Ramos (cell line): ENCODE results near the gene U2AF2.

Experiments
- in situ Hi-C: fragments of 300-500 bp; cut with MboI; formaldehyde crosslinking; loops from one replicate; pipeline ENCODE4 v1.14.3; 2022; ENCODE audit warnings: low sequenced_read_pairs; ENCODE audit not compliant: unreplicated experiment

U2AF2 gene

DNA sequence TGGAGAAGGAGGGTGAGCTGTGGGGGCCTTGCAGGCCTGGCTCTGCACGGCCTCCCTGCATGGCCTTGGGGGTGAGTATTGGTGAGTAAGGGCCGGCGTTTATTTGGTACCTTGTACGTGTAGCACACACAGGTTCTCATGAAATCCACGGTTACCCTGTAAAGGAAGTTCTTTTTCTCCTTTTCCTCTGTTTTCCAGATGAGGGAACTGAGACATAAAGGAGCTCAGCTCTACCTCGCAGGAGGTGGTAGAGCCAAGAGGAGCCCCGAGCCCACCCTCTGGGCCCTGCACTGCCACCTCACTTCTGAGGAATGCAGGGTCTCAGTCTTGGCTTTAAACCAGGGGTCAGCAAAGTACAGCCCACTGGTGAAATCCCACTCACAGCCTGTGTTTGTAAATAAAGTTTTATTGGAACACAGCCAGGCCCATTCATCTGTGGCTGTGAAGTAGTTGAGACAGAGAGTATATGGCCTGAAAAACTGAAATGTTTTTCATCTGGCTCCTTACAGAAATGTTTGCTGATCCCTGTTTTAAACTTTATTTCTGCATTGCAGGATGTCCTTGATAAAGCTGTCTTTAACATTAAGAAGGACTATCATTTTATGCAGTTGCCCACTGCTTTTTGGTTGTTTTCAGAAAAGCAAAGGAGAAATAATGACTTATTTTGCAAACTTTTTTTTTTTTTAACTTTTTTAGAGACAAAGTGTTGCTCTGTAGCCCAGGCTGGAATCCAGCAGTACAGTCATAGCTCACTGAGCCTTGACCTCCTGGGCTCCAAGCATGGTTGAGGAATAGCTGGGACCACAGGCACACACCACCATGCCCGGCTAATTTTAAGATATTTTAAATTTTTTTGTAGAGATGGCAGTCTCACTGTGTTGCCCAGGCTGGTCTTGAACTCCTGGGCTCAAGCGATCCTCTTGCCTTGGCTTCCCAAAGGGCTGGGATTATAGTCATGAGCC, 26.6 kb downstream of the U2AF2 start:
- in situ Hi-C loops, result no loop called here

DNA sequence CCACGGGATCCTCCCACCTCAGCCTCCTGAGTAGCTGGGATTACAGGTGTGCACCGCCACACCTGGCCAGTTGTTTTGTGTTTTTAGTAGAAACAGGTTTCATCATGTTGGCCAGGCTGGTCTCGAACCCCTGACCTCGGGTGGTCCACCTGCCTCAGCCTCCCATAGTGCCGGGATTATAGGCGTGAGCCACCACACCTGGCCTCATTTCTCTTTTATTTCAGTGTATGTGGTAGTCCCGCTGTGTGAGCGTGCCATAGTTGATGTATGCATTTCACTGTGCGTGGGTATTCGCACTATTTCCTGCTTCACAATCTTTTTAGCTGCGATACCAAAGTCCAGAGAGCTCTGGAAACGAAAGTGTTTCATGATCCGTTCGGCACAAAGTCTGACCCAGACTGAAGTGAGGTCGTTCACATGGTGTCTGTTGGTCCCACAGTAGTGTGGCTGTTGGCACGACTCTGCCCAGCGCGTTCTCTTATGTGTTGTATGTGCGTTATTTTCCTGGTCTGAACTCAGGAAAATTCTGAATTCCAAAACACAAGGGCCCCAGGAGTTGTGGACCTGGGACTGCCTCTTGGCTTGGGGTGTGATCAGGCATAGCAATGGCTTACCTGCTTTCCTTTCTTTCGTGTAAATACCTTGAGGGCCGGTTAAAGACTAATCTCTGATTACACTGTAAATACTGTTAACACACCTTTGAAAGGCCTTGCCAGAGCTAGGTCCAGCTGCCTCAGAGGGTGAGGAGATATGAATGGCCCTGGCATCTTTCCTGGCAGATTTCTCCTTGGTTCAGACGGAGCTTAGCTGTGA, 28.8 kb downstream of the U2AF2 start:
- in situ Hi-C loops, result no loop called here

DNA sequence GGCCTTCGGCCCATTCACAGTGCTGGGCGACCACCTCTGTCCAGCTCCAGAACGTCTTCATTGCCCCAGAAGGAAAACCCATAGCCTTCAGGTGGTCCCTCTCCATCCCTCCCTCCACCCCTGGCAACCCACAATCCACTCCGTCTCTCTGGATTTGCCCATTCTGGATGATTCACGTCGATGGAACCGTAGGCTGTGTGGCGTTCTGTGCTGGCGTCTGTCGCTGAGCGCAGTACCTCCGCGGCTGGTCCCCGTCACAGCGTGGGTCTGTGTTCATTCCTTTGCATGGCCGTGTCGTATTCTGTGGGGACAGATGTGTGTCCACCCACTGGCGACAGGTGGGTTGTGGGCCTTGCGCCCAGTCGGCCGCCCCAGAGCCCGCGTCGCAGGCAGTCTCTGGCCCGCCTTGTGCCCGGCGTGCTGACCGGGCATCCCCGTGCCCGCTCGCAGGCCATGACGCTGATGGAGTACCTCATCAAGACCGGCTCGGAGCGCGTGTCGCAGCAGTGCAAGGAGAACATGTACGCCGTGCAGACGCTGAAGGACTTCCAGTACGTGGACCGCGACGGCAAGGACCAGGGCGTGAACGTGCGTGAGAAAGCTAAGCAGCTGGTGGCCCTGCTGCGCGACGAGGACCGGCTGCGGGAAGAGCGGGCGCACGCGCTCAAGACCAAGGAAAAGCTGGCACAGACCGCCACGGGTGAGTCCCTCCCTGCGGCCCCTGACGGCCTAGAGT, 30.3 kb downstream of the U2AF2 start:
- in situ Hi-C loops, result no loop called here

DNA sequence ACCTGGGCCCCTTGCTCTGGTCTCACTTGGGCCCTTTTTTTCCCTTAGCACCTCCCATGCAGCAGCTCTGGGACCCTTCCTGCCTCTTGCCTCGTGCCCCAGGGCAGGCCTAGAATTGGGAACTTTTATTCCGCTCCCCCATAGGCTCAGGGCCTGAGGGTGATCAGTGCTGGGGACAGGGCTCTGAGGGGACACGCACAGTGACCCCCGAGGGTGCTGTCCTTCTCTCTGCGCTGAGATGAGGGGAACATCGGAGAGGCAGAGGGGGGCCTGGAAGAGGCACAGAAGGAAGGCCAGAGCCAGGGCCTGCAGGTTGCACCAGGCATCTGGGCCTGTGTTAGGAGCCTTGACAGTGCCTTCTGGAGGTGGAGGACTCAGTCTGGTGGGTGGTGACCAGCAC, 30.9 kb downstream of the U2AF2 start:
- in situ Hi-C loops, result no loop called here

DNA sequence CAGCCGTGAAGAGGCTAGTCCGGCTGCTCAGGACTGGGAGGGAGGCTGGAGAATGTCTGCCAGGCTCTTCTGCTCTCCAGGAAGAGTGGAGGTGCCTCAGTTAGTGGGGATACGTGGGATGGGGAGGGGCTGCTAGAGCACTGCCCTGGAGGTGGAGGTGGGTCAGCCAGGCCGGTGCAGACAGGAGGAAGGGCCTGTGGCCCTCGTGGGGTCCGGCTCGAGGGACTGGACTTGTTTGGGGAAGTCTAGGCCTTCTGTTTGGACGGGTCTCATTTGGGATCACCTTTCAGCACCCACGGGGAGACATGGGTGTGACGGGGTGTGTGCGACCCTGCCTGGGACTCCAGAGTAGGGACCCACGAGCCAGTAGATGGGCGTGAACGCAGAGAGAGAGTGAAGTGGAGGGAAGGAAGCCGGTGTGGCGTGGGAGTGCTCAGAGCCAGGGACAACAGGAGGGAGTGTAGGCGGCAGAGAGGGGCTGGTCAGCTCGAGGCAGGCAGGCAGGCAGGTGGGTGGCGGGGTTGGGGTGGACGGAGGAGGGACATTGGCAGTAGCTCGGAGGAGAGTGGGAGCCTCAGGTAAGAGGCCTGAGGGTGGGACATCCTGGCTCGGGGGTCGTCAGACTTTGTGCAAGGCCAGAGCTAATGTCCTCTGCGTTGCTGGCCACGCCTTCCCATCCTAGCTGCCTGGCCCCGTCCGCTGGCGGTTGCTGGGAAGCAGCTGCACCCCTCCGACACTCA, 31.6 kb downstream of the U2AF2 start:
- in situ Hi-C loops, result no loop called here

DNA sequence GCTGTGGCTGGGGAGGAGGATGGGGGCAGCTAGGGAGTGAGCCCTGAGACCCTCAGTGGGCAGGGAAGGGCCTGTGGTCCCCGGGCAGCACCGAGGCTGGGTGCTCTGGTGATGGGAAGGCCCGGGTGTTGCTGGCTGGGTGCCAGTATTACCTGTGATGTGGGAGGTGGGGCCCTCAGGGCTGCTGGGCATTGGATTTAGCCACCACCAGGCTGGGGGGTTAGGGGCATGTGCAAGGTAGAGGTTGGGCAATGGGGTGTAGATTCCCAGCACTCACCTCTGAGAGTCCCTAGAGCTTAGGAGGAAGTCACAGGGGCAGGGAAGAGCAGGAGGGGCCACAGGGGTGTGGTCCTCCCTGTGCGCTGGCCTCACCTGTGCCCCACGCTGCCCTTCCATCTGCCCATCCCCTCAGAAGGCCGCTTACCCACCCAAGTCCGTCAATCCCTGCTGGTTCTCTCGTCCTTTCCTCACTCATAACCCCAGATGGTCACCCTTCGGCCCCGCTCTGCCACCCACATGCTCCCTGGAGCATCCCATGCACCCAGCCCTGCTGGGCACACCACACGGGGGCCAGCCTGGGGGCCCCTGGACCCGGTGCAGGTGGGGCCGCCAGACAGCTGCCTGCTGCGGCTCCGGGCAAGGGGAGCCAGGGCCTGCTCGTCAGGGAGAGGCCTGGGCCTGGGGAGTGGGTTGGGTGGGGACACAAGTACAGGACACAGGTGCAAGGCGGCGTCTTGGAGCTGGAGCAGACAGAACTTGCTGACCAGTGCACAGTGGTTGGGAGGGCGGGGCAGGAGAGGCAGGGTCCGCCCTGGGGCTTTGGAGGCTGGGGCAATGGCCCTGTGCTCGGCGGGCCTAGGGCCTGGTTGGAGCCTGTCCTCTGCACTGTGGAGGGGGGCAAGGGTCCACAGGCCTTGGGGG, 32.7 kb downstream of the U2AF2 start:
- in situ Hi-C loops, result no loop called here

- in situ Hi-C loops, result no loop called here
These were observed 33.8 kb downstream of the U2AF2 start for GRCh38 chr19:55688422-55689218.

DNA sequence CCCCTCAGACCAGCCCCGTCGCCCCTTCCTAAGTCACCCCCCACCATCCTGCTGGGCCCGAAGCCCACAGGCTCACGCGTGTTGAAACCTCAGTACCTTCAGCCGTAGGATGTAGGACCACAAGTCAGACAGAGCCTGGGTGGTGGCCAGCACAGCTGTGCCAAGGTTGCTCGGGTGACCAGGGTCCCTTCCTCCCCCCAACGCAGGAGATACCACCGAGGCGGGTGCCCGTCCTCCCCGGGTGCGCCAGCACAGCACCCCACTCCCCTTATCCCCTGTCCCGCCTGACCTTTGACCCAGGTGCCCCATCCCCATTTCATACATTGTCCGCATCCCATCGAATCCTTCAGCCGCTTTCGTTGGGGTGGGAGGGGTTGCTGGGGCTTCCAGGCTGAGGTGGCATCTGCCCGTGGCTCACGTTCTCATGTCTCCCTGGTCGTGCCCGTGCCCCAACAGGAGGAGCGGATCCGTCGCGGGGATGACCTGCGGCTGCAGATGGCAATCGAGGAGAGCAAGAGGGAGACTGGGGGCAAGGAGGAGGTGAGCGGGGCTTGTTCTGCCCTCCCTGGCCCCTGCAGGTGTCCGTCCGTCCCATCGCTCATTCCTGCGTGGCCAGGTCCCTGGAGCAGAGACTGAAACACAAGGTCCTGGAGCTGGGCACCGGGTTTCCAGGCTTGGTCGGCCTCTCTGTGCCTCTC, 34.7 kb downstream of the U2AF2 start:
- in situ Hi-C loops, result no loop called here

DNA sequence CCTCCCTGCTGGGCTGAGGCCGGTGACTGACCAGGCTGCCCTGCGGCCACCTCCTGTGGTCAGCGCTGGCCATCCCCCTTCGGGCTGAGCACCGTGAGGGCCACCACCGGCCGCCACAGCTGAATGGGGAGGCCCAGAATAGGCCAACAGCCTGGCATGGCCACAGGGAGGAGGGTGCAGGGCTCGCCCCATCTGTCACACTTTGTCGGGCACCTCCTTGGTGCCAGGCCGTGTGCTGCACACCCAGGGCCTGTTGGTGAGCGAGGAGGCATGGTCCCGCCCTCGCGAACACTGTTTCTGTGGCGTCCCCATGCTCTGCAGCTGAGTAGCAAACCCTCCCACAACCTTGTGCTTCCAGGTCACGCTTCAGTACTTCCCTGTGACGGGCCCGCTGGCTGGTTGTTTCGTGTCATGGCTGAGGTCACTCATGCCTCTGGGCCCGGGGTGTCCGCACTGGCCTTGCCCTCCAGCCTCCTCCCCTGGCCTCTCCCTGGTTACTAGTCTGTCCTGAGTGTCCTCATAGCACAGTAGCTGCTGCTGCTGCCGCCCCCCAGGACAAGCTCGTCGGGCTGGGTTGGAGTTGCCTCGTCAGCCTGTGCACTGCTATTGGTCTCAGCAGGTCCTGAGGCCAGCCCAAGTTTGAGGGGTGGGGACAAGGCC, 35.4 kb downstream of the U2AF2 start:
- in situ Hi-C loops, result no loop called here

DNA sequence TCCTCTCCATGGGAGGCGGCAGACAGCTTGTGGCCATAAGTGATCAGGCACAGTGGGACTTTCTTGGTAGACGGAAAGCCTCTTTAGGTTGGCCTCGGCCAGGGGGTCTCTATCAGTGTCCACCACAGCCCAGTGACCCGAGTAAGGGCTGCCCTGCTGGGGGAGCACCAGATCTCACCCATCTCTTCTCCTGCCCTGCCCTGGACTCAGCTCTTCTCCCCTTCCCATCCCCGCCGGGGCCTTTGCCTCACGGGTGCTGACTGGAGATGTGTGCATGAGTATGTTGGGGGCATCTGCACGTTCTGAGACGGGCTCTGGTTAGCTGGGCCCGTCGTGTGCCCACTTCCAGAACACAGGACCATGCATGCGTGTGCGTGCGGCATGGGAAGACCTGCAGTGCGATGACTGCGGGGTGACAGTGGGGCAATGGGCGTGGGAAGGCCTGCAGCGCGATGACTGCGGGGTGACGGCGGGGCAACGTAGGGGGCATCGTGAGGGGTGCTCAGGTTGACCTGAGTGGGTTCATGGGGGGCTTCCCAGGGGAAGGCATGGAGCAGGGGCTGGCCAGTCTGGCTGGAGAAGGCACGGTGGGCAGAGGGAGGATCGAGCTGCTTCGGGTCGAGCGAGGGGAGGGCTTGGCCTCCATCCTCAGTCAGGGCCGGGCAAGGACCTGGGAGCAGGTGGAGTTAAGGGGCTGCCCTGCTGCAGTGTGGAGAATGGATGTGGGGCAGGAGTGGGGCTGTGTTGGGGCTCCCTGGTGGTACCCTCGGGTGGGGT, 36.1 kb downstream of the U2AF2 start:
- in situ Hi-C loops, result no loop called here

- in situ Hi-C loops, result no loop called here
These were observed 37.0 kb downstream of the U2AF2 start for GRCh38 chr19:55691561-55692481.

DNA sequence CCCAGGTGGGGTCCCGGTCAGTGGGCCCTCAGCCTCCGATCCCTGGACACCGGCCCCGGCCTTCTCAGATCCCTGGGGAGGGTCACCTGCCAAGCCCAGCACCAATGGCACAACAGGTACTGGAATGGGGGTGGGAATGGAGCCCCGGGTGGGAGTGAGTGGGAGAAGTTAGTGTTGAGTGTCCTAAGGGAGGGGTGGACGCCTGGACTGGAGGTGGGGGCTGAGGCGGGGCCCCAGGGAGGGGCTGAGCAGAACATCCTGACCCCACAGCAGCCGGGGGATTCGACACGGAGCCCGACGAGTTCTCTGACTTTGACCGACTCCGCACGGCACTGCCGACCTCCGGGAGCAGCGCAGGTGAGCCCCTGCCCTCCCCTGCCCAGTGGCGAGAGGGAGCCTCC, 37.8 kb downstream of the U2AF2 start:
- in situ Hi-C loops, result no loop called here

DNA sequence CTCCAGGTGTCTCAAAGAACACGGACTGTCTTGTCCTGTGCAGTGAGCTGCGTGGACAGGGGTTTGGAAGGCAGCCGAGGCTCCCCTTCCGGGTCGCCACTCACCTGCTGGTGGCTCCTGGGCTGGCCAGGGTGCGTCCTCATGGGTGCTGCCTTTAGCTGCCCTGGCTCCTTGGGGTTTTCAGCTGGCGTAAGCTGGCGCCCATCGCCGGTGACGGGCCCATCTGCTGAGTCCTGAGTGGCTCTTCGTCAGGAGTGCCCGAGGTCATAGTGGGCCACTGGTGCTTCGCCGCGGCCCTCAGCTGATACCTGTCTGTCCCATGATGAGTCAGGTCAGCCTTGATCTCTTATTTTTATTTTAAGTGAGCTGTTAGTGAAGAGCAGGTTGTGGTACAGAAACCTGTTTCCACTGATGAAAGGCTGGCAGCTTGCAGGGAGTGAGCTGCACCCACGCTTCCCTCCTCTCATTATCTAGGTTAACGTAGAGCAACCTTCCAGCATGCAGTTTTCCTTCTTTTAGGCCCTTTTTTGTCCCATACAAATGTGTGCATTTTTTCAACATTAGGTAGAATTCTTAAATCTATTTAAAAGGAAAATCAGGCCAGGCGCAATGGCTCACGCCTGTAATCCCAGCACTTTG, 38.6 kb downstream of the U2AF2 start:
- in situ Hi-C loops, result no loop called here

GRCh38 chr19:55694241-55694655, 39.4 kb downstream of the U2AF2 start:
- in situ Hi-C loops, result no loop called here
